Measurements from ENCODE around the gene CAVIN3.
"Not testable (repeated sequence)": the region's sequence is repeated elsewhere in the genome, so short reads cannot be mapped to it uniquely, and the experiment has no call there.

The CAVIN3 gene

GRCh38 chr11:6323291-6323905 lies 3.1 kb upstream of the CAVIN3 start:
- no peak for DNase-seq

GRCh38 chr11:6321961-6322362 lies 1.7 kb upstream of the CAVIN3 start:
- DNase-seq, result no peak

GRCh38 chr11:6321356-6321755 lies 1.1 kb upstream of the CAVIN3 start:
- no peak for DNase-seq

- DNase-seq, result no peak
Measured at GRCh38 chr11:6319704-6320410, 444 bp downstream of the CAVIN3 start.

GRCh38 chr11:6319001-6319703 lies 1.1 kb downstream of the CAVIN3 start:
- DNase-seq, result no peak

GRCh38 chr11:6318204-6318603 lies 2.1 kb downstream of the CAVIN3 start:
- no peak for DNase-seq

GRCh38 chr11:6315811-6316425 lies 4.4 kb downstream of the CAVIN3 start:
- peak; percentile 15 for DNase-seq

GRCh38 chr11:6312106-6312505 lies 8.2 kb downstream of the CAVIN3 start:
- no peak for DNase-seq

- DNase-seq, result no peak
Measured at GRCh38 chr11:6307876-6308275, 12.4 kb downstream of the CAVIN3 start.

- no peak for DNase-seq
Measured at GRCh38 chr11:6305297-6305696, 15.0 kb downstream of the CAVIN3 start.

- DNase-seq, result no peak
Measured at GRCh38 chr11:6303661-6304060, 16.6 kb downstream of the CAVIN3 start.

GRCh38 chr11:6301096-6301495 lies 19.2 kb downstream of the CAVIN3 start:
- DNase-seq, result no peak

GRCh38 chr11:6300325-6300724 lies 20.0 kb downstream of the CAVIN3 start:
- DNase-seq, result no peak

GRCh38 chr11:6298605-6299004 lies 21.7 kb downstream of the CAVIN3 start:
- no peak for DNase-seq

GRCh38 chr11:6297831-6298230 lies 22.5 kb downstream of the CAVIN3 start:
- DNase-seq, result no peak

GRCh38 chr11:6285019-6285418 lies 35.3 kb downstream of the CAVIN3 start:
- no peak for DNase-seq

- no peak for DNase-seq
Measured at GRCh38 chr11:6284250-6284649, 36.1 kb downstream of the CAVIN3 start.

GRCh38 chr11:6283453-6284023 lies 36.8 kb downstream of the CAVIN3 start:
- no peak for DNase-seq

GRCh38 chr11:6280809-6281208 lies 39.5 kb downstream of the CAVIN3 start:
- not testable (repeated sequence) for DNase-seq

- DNase-seq, result no peak
Measured at GRCh38 chr11:6273188-6273587, 47.1 kb downstream of the CAVIN3 start.

GRCh38 chr11:6271598-6271997 lies 48.7 kb downstream of the CAVIN3 start:
- no peak for DNase-seq

GRCh38 chr11:6270584-6271246 lies 49.6 kb downstream of the CAVIN3 start:
- DNase-seq, result no peak

GRCh38 chr11:6269994-6270393 lies 50.3 kb downstream of the CAVIN3 start:
- DNase-seq, result no peak

Measured in NCI-H2227 treated with DMSO at 0.1 percent for 48 hours (cell line).